GM12873 (cell line): ENCODE data around the gene MLEC.

Experiments used
- CTCF ChIP-seq: IDR thresholded peaks from 2 replicates; pipeline ENCODE4 v1.5.1; 2012; ENCODE audit warnings: low read depth, mild to moderate bottlenecking, moderate library complexity, low read length, control low read depth; ENCODE audit not compliant: insufficient read depth; ENCODE audit errors: missing control alignments

MLEC gene

GRCh38 chr12:120698665-120699064 is 11.7 kb downstream of the MLEC start:
- TF ChIP-seq CTCF: no peak

DNA sequence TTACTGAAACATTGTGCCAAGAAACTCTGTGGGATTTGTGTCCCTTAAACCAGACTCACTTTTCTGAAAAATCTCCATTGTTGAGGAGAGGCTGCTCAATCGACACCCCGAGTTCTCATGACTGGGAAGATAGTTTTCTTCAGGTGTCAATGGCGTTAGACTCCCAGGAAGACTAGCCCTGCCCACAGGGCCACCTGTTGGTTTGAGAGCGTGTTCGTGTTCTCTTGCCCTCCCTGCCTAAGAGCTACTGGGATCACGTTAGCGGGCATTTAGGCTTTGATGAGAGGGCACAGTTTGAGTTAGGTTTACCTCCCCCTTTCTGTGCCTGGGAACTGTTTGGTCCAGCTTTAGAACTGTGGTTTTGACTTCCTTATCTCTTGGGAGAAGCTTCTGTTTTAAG is 12.6 kb downstream of the MLEC start:
- TF ChIP-seq CTCF: no peak

- no peak for TF ChIP-seq CTCF
Measured at GRCh38 chr12:120700886-120701285, 13.9 kb downstream of the MLEC start.

GRCh38 chr12:120702637-120703036 is 15.7 kb downstream of the MLEC start:
- TF ChIP-seq CTCF: no peak

DNA sequence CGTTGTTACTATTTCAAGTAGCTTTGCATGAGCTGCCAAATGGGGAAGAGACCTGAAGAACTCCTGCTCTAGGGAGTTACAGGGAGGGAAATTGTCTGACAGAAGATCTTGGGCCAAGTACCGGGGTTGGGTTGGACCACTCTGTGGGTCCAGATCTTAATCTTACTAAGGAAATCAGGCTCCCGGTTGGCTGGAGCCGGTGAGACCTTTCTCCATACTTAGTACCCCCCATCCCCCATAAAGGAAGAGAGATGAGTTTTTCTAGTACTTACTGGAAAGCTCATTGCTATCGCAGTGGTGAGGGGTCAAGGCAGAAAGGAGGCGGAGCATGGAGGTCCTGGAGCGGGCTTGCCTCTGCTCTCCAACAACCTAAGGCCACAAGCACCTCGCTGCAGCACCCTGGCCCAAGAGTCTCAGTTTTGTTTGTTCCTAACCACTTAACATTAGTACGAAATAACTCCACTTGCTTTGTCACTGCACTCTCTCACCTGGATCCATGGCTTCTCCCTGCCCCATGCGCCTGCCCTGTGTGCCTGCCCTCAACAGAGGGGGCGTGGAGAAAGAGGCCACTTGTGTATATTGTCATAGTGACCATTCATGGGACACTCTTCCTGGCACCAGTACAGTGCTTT is 16.5 kb downstream of the MLEC start:
- TF ChIP-seq CTCF: no peak

DNA sequence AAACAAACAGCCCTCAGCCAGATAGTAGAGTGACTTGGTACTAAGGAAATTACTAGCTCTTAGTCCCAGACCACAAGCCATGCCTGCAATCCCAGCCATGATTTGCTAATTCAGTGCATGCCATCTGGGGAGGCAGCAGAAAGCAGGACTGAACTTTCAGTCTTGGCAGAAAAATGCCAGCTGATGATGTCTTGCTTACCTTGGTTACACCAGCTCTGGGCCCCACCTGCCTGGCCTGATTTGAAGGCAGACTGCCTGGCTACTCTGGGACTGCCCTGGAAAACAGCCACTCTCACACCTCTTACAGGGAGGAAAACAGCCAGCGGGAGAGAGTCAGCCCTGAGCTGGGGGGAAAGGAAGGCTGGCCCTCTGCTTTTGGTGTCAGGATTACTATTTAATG is 18.7 kb downstream of the MLEC start:
- TF ChIP-seq CTCF: no peak

DNA sequence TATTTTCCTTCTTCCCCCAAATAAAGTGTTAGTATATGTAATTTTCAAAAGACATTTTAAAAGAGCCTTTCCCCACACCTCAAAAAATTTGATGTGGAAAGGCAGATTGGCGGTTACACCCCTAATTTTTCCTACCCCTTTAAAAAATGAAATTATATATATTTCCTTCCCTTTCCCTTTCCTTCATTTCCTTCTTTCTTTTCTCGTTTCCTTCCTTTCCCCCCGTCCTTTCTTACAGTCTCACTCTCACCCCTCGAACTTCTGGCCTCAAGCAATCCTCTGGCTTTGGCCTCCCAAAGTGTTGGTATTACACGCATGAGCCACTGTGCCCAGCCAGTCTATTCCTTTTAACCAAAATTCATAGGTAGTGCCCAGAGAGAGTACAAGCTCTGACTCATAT is 19.1 kb downstream of the MLEC start:
- TF ChIP-seq CTCF: no peak
